GM10847 (cell line): Measurements from ENCODE around the gene BTRC.

ENCODE experiments used
- POLR2A ChIP-seq: IDR thresholded peaks from 2 replicates; pipeline ENCODE4 v1.6.1; 2011; ENCODE audit not compliant: insufficient read length; ENCODE audit errors: extremely low read depth

BTRC gene

GRCh38 chr10:101330631-101331225 lies 23.2 kb upstream of the BTRC start:
- no peak for TF ChIP-seq POLR2A

- no peak for TF ChIP-seq POLR2A
Measured at GRCh38 chr10:101331956-101332355, 22.0 kb upstream of the BTRC start.

DNA sequence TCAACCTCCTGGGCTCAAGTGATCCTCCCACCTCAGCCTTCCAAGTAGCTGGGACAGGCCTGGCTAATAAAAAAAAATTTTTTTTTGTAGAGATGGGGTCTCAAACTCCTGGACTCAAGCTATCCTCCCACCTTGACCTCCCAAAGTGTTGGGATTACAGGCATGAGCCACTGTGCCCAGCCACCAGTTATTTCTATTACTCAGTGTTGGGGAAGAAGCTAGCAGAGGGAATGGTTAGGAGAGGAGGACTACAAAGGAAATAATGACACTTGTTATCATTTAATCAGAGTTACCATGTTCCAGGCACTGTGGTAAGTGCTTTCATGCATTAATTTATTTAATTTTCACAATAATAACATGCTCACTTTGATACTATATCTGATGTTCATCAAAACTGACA lies 17.6 kb upstream of the BTRC start:
- no peak for TF ChIP-seq POLR2A

- no peak for TF ChIP-seq POLR2A
Measured at GRCh38 chr10:101337836-101338235, 16.1 kb upstream of the BTRC start.

DNA sequence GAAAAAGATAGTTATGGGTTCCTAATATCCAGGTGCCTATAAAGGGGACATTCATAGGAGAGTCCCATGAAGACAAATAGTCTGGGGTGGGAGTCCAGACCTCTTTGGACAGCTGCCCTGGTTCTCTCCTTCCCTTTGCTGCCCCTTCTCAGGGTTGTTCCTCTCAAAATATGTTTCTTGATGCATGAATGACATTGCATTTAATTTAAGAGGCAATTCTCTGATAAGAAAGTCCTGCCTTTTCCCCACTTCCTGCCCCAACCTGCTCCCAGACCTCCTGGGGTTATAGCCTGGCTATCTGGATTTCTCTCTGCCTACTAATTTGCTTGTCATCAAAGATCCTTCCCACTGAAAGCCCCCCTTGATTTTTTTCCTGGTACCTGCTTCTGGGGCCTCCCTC lies 12.5 kb upstream of the BTRC start:
- no peak for TF ChIP-seq POLR2A

GRCh38 chr10:101346177-101346576 lies 7.8 kb upstream of the BTRC start:
- no peak for TF ChIP-seq POLR2A

- TF ChIP-seq POLR2A: no peak
Measured at GRCh38 chr10:101351017-101351416, 2.9 kb upstream of the BTRC start.

DNA sequence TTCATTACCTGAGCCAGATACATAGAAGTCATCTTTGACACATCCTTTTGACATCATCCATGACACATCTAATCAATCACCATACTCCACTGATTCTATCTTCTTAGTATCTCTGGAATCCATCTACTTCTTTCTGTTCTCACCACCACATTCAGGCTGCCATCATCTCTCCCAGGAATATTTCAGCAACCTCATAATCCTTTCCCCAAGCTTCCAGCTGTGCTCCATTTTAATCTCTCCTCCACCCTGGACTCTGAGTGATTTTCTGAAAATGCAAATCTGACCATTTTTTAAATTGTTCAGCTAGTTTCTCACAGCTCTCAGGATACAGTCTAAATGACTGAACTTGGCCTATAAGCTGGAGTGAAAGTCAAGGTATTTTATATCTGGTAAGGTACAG lies 2.5 kb upstream of the BTRC start:
- no peak for TF ChIP-seq POLR2A

DNA sequence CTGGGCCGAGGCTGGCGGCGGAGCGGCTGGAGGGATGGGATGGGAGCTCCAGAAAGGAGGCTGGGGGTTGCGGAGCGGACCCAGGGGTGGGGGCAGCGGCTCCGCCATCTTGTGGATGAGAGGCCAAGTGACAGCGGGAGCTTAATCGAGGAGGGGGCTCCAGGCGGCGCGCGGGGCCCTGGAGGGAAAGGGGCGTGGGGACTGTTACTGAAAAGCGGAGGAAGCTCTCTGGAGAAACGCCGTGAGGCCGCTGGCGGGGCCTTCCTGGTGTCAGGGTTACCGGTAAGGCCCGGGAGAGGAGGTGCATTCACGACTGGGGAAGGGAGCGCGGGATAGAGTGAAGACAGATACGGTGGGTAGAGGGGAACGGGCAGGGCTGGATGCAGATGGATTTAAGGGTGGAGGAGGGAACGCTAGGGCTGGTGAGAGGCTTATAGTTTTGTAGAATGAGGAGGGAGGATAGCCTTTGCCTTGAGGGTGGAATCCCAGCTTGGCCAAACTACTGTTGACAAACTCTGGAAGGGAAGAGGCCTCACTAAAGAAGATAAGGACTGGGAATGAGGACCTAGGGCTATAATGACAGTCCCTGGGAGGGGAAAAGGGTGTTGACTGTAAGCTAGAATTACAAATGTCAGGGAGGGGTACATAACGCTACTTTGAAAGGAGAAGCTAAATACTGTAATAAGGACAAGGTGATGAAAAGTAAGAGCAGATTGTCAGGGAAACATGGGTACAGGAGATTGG lies 535 bp downstream of the BTRC start:
- no peak for TF ChIP-seq POLR2A

- no peak for TF ChIP-seq POLR2A
Measured at GRCh38 chr10:101355072-101355706, 1.2 kb downstream of the BTRC start.

DNA sequence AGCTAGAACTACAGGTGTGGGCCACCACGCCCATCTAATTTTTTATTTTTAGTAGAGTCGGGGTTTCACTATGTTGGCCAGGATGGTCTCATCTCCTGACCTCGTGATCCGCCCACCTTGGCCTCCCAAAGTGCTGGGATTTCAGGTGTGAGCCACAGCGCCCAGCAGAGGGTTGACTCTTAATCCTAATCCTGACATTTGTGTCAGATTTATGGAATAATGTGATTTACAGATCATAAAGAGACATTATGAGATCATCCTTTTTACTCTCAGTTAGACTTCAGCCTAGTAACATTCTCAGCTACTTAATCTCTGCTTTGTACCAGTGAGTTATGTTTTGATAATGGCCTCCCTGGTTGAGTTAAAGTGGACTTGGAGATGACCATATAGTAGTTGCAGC lies 2.2 kb downstream of the BTRC start:
- TF ChIP-seq POLR2A: no peak

- TF ChIP-seq POLR2A: no peak
Measured at GRCh38 chr10:101357958-101358357, 4.0 kb downstream of the BTRC start.

- no peak for TF ChIP-seq POLR2A
Measured at GRCh38 chr10:101358706-101359300, 4.8 kb downstream of the BTRC start.

GRCh38 chr10:101363850-101364400 lies 10.0 kb downstream of the BTRC start:
- TF ChIP-seq POLR2A: no peak

GRCh38 chr10:101364721-101365120 lies 10.8 kb downstream of the BTRC start:
- no peak for TF ChIP-seq POLR2A

DNA sequence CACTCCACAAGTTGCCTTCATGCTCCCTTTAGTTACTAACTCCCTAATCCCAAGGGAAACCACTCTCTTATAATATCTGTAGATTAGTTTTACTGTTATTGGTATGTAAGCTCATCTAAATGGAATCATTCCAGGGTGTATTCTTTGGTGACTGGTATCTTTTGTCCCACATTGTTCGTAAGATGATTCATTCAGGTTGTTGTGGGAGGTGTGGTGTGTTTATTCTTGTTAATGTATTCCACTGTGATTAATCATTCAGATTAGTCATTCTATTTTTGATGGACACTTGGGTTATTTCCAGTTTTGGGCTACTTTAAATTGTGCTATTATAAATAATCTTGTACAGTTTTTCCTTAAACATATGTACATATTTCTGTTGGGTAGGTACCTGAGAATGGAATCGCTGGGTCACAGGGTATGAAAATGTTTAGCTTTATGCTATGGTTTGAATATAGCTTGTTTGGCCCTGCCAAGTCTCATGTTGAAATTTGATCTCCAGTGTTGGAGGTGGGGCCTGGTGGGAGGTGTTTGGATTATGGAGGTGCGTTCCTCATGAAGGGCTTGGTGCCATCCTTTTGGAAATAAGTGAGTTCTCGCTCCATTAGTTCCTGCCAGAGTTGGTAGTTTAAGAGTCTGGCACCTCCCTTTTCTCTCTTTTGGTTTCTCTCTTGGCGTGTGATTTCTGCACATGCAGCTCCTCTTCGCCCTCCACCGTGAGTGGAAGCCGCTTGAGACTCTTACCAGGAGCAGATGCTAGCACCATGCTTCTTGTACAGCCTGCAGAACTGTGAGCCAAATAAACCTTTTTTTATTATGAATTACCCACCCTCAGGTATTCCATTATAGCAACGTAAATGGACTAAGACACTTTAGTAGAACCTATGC lies 13.8 kb downstream of the BTRC start:
- no peak for TF ChIP-seq POLR2A
